ENCODE measurements around the gene LBHD2. TPM values are rescaled to one million over a fixed set of nuclear protein-coding genes. Genes with fewer than 3 reads are reported as not detected.

The LBHD2 gene
- polyA plus RNA-seq, 4 donors: not detected

- DNase-seq (ENCODE audit: low read depth in 4 of 4, low spot score in 3 of 4): no peak
These were observed 44.8 kb downstream of the LBHD2 start for GRCh38 chr14:103128631-103129300.

DNA sequence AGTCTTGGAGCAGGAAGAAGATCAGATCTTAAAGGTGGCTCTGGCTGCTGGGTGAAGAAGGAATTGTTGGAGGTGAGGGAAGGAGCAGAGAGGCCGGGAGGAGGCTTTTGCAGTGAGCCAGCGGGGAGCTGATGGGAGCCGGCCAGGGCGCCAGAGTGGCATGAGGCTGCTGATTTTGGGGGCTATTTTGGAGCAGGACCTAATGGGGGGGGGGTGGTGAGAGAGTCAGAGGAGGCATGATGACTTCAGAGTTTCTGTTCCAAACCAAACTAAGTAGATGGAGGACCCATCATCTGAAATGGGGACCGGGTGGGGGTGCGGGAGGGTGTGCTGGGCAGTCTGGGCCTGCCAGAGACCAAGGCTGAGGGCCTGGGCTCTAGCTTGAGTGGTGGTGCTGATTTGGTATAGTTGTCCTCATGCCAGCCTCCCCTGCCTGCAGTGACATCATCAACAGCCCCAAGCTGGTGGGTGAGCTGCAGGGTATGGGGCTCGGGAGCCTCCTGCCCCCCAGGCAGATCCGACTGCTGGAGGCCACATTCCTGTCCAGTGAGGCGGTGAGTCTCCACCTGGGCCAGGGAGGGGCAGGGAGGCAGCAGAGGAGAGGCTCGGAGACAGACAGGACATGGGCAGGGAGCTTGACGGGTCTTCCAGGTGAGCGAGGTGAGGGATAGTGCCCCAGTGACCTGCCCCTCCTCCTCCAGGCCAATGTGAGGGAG lies 45.4 kb downstream of the LBHD2 start:
- no peak for DNase-seq (ENCODE audit: low read depth in 4 of 4, low spot score in 3 of 4)

GRCh38 chr14:103130017-103130764 lies 46.2 kb downstream of the LBHD2 start:
- DNase-seq (ENCODE audit: low read depth in 4 of 4, low spot score in 3 of 4): no peak

GRCh38 chr14:103130965-103131364 lies 47.0 kb downstream of the LBHD2 start:
- DNase-seq (ENCODE audit: low read depth in 4 of 4, low spot score in 3 of 4): no peak

DNA sequence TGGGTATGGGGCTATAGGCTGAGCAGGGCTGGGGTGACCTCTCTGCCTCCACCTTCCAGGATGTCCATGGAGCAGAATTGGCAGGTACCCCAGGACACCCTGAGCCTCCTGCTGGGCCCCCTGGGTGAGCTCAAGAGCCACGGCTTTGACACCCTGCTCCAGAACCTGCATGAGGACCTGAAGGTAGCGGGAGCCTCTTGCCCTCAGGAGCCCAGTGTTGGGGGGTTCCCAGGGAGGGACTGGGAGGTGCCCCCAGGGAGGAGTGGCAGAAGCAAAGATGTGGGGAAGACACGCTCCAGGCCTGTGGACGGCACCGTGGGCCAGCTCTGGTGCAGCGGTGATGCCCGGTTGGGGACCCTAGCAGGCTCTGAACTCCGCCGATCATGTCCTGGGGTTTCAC lies 47.6 kb downstream of the LBHD2 start:
- DNase-seq (ENCODE audit: low read depth in 4 of 4, low spot score in 3 of 4): no peak

GRCh38 chr14:103132381-103133209 lies 48.6 kb downstream of the LBHD2 start:
- no peak for DNase-seq (ENCODE audit: low read depth in 4 of 4, low spot score in 3 of 4)

DNA sequence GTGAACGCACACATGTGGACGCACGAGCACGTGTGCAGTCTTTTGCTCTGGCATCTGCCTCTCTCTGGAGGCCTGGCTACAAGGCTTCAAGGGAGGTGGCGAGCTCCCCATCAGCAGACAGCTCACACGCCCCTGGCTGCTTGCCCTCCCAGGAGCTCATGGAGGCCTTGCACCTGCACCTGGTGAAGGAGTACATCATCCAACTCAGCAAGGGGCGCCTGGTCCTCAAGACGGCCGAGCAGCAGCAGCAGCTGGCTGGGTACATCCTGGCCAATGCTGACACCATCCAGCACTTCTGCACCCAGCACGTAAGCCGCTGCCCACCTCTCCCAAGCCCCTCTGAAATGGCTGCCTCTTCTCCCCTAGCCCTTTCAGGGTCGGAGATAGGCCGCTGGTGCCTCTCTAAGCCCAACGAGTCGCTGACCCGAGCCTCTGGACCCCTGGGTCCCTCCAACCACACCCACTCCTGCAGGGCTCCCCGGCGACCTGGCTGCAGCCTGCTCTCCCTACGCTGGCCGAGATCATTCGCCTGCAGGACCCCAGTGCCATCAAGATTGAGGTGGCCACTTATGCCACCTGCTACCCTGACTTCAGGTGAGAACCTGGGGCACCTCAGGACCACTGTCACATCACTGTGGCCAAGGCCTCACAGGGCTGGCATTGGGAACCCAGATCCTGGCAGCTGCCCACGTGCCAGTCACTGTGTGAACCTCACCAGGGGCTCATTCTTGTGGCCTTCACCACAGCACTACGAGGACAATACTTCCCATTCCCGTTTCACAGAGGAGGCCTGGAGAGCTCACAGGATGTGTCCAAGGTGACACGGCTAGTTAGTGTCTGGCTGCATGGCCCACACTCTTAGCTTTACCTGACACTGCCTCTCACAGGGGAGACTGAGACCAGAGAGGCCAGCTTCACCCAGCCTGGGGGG lies 49.5 kb downstream of the LBHD2 start:
- no peak for DNase-seq (ENCODE audit: low read depth in 4 of 4, low spot score in 3 of 4)

DNA sequence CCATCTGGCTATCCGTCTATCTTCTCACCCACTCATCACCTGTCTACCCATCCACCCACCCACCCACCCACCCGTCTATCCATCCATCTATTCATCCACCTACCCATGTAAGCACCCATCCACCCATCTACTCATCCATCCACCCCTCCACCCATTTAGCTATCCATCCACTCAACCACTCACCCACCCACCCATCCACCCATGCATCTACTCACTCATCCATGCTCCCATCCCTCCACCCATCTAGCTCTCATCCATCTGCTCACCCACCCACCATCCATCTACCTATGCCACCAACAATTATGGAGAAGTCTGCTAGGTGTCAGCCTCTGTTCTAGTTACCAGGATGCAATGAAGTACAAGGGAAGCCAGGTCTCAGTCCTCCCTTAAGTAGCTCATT lies 50.4 kb downstream of the LBHD2 start:
- DNase-seq (ENCODE audit: low read depth in 4 of 4, low spot score in 3 of 4): no peak

DNA sequence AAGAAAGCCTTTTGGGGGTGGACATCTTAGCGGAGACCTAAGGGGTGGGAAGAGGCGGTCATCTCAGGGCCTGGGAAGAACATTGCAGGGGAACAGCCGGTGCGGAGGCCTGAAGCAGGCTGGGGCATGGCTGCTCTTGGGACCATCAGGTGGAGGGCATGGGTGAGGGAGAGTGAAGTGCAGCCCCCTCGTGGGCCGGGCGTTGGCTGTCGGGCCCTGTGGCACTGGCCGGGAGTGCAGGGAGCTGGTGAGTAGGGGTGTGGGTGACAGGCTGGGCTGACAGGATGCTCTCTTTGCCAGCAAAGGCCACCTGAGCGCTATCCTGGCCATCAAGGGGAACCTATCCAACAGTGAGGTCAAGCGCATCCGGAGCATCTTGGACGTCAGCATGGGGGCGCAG lies 50.9 kb downstream of the LBHD2 start:
- DNase-seq (ENCODE audit: low read depth in 4 of 4, low spot score in 3 of 4): no peak

DNA sequence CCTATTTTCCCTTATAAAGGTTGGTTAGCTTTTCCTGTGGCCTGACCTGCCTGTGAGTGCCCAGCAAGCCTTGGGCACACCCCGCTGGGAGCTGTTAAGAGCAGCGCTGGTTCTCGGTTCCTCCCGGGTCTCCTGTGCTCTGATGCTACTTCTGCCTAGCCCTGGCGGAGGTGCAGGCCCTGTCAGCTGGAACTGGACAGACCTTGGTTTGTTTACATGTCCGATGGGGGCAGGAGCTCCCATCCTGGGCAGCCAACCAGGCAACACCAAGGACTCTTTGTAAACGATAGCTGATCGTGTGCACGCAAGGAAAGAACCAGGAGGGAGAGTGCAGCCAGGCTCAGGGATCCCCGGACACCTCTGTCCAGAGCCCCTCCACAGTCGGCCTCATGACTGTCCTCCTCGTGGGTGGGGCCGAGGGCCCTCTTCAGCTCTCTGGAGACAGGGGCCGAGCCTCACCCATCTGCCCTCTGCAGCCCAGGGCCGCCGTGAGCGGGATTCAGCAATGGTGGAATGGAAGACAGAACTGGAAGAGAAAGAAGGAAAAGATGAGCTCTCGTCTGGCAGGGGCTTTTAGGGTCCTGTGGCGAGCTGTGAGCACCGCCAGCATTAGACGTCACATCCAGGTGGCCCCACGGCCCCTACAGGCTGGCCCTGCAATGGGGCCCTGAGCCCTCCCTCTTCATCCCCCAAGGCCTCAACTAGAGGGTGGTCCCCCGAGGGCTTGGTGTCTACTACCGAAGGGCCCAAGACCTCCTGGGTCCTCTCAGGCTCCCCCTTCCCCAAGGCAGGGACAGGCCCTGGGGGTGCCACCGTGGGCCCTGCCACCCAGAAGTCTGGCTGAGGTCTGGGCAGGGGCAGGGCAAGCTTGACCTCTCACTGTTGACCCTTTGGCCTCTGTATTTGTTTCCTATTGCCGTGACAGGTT lies 51.6 kb downstream of the LBHD2 start:
- no peak for DNase-seq (ENCODE audit: low read depth in 4 of 4, low spot score in 3 of 4)

DNA sequence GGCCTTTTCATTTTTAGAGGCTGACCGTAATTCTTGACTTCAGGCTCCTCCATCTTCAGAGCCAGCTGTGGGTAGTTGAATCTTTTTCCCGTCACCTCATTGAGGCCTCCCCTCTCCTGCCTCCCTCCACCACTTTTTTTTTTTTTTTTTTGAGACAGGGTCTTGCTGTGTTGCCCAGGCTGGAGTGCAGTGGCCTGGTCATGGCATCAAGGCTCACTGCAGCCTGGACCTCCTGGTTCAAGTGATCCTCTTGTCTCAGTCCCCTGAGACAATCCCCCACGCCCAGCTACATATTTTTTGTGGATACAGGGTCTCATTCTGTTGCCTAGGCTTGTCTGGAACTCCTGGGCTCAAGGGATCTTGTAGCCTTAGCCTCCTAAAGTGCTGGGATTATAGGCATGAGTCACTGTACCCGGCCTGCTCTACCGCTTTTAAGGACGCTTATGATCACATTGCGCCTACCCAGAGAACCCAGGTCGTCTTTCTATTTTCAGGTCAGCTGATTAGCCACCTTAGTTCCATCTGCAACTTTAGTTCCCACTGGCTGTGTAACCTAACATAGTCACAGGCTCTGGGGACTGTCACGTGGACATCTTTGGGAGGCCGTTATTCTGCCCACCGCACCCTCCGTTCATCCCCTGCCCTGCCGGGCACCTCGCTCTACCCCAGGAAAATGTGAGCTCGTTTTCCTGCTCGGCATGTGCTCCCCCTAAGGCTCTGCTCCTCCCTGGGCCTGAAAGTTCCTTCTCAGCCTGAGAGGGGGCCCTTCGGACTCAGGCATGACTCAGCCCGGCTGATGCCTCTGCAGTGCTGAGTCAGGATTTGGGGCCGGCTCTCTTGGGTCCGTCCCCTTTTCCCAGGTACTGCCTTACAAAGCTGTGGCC lies 52.6 kb downstream of the LBHD2 start:
- DNase-seq (ENCODE audit: low read depth in 4 of 4, low spot score in 3 of 4): no peak

- DNase-seq (ENCODE audit: low read depth in 4 of 4, low spot score in 3 of 4): no peak
These were observed 53.8 kb downstream of the LBHD2 start for GRCh38 chr14:103137689-103138300.

DNA sequence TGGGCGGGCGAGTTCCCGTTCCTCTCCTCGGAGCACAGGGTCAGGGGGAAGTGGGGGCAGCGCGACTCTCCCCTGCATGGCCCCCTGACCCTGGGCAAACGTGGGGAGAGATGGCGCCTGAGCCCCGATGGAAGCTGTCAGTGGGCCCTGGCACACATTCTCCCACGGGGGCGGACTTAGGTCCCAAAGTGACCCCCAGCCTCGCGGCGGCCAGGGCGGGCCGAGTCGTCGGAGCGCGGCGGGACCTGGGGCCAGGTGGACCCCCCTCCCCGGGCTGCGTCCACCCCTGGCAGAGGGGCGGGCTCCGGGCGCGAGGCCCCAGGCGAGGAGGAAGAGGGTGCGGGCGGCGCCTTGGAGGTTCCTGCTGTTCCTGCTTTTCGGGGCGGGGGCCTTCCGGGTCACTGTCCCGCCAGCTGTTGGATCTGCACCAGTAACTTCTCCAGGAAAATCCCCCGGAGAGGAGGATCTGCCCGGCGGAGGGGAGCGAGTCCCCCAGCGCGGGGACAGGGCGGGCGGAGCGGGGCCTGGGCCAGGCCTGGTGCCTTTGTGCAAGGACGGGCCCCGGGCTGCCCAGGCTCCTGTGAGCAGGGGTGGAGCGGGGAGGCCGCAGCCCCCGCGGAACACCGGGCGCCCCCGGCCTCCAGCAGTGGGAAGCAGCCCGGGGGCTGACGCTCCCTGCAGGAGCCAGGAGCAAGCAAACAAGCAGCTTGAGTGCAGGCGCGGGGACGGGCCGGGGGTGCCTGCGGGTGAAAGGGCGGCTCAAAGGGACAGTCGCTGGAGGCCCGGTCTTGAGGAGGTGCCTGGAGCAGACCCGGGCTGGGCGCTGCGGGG lies 54.5 kb downstream of the LBHD2 start:
- DNase-seq (ENCODE audit: low read depth in 4 of 4, low spot score in 3 of 4): no peak

- no peak for DNase-seq (ENCODE audit: low read depth in 4 of 4, low spot score in 3 of 4)
These were observed 55.4 kb downstream of the LBHD2 start for GRCh38 chr14:103139132-103140025.

Data from right renal pelvis (tissue), 4 donors.